GM19455 (cell line): Measurements from ENCODE around the gene HRK.

Experiments
- ATAC-seq: cut with Tn5 transposase; IDR thresholded peaks from one replicate; pipeline ENCODE4 v1.9.1; 2021; ENCODE audit not compliant: unreplicated experiment

The HRK gene

GRCh38 chr12:116898669-116899068 is 17.4 kb upstream of the HRK start:
- ATAC-seq: no peak

GRCh38 chr12:116897476-116897875 is 16.2 kb upstream of the HRK start:
- no peak for ATAC-seq

GRCh38 chr12:116896411-116896924 is 15.2 kb upstream of the HRK start:
- ATAC-seq: no peak

- ATAC-seq: no peak
These were observed 13.7 kb upstream of the HRK start for GRCh38 chr12:116894913-116895312.

- ATAC-seq: no peak
These were observed 11.3 kb upstream of the HRK start for GRCh38 chr12:116892349-116893140.

- ATAC-seq: no peak
These were observed 9.8 kb upstream of the HRK start for GRCh38 chr12:116891019-116891418.

GRCh38 chr12:116890330-116890729 is 9.1 kb upstream of the HRK start:
- ATAC-seq: no peak

GRCh38 chr12:116887897-116888296 is 6.7 kb upstream of the HRK start:
- ATAC-seq: no peak

- ATAC-seq: no peak
These were observed 6.0 kb upstream of the HRK start for GRCh38 chr12:116887244-116887643.

GRCh38 chr12:116885491-116885890 is 4.2 kb upstream of the HRK start:
- no peak for ATAC-seq

GRCh38 chr12:116884871-116885270 is 3.6 kb upstream of the HRK start:
- ATAC-seq: no peak

- ATAC-seq: no peak
These were observed 1.5 kb upstream of the HRK start for GRCh38 chr12:116882742-116883141.

GRCh38 chr12:116881877-116882507 is 751 bp upstream of the HRK start:
- ATAC-seq: no peak

GRCh38 chr12:116880817-116881324 is 370 bp downstream of the HRK start:
- ATAC-seq: peak; percentile 62

- no peak for ATAC-seq
These were observed 926 bp downstream of the HRK start for GRCh38 chr12:116880213-116880816.

GRCh38 chr12:116879509-116880212 is 1.6 kb downstream of the HRK start:
- ATAC-seq: no peak

- ATAC-seq: no peak
These were observed 2.4 kb downstream of the HRK start for GRCh38 chr12:116878567-116879508.

GRCh38 chr12:116876151-116876869 is 4.9 kb downstream of the HRK start:
- ATAC-seq: no peak

- ATAC-seq: no peak
These were observed 6.8 kb downstream of the HRK start for GRCh38 chr12:116874324-116874995.
